ENCODE measurements around the gene DPYSL4. TPM values are rescaled to one million over a fixed set of nuclear protein-coding genes. Genes with fewer than 3 reads are reported as not detected.

The DPYSL4 gene
- total RNA-seq, 1 donor from 2014 or later: 33.8 TPM

GRCh38 chr10:132247943-132248342 is 61.2 kb downstream of the DPYSL4 start:
- H3K27me3 Mint-ChIP-seq (ENCODE audit: unreplicated experiment): no peaks in the 10 kb centered on the region
- H3K27ac Mint-ChIP-seq (ENCODE audit: unreplicated experiment): no peak overlapping the region
- no peak for DNase-seq (ENCODE audit: extremely low spot score, unreplicated experiment)
- H3K4me3 Mint-ChIP-seq (ENCODE audit: unreplicated experiment): no peak overlapping the region
- TF ChIP-seq CTCF (IDR thresholded peaks at IDR 0.05): no peak
- no peaks in the 10 kb centered on the region for H3K36me3 Mint-ChIP-seq (ENCODE audit: unreplicated experiment)
- H3K9me3 Mint-ChIP-seq (ENCODE audit: unreplicated experiment): no peaks in the 10 kb centered on the region
- H3K4me1 Mint-ChIP-seq (ENCODE audit: unreplicated experiment): no peaks in the 10 kb centered on the region

- no peak for TF ChIP-seq CTCF (IDR thresholded peaks at IDR 0.05)
- H3K4me3 Mint-ChIP-seq (ENCODE audit: unreplicated experiment): peak overlapping the region; percentile 18
- no peak for DNase-seq (ENCODE audit: extremely low spot score, unreplicated experiment)
- H3K4me1 Mint-ChIP-seq (ENCODE audit: unreplicated experiment): no peaks in the 10 kb centered on the region
- H3K27ac Mint-ChIP-seq (ENCODE audit: unreplicated experiment): no peak overlapping the region
- H3K36me3 Mint-ChIP-seq (ENCODE audit: unreplicated experiment): no peaks in the 10 kb centered on the region
- no peaks in the 10 kb centered on the region for H3K9me3 Mint-ChIP-seq (ENCODE audit: unreplicated experiment)
- H3K27me3 Mint-ChIP-seq (ENCODE audit: unreplicated experiment): no peaks in the 10 kb centered on the region
Measured at GRCh38 chr10:132248455-132249225, 61.9 kb downstream of the DPYSL4 start.

- Mint-ChIP-seq H3K27me3 (ENCODE audit: unreplicated experiment) (no peaks in the 10 kb centered on the region), H3K36me3 (ENCODE audit: unreplicated experiment) (no peaks in the 10 kb centered on the region)
- TF ChIP-seq CTCF (IDR thresholded peaks at IDR 0.05): no peak
Measured at GRCh38 chr10:132249226-132249724, 62.5 kb downstream of the DPYSL4 start.

GRCh38 chr10:132249824-132250375 is 63.2 kb downstream of the DPYSL4 start:
- H3K27ac Mint-ChIP-seq (ENCODE audit: unreplicated experiment): no peak overlapping the region
- DNase-seq (ENCODE audit: extremely low spot score, unreplicated experiment): no peak
- H3K9me3 Mint-ChIP-seq (ENCODE audit: unreplicated experiment): no peaks in the 10 kb centered on the region
- TF ChIP-seq CTCF (IDR thresholded peaks at IDR 0.05): no peak
- no peaks in the 10 kb centered on the region for H3K36me3 Mint-ChIP-seq (ENCODE audit: unreplicated experiment)
- H3K27me3 Mint-ChIP-seq (ENCODE audit: unreplicated experiment): no peaks in the 10 kb centered on the region
- no peak overlapping the region for H3K4me3 Mint-ChIP-seq (ENCODE audit: unreplicated experiment)
- H3K4me1 Mint-ChIP-seq (ENCODE audit: unreplicated experiment): no peaks in the 10 kb centered on the region

More at GRCh38 chr10:132249226-132249724, 62.5 kb downstream of the DPYSL4 start:
- no peak overlapping the region for H3K27ac Mint-ChIP-seq (ENCODE audit: unreplicated experiment)
- DNase-seq (ENCODE audit: extremely low spot score, unreplicated experiment): no peak
- H3K4me3 Mint-ChIP-seq (ENCODE audit: unreplicated experiment): no peak overlapping the region
- no peaks in the 10 kb centered on the region for H3K9me3 Mint-ChIP-seq (ENCODE audit: unreplicated experiment)
- H3K4me1 Mint-ChIP-seq (ENCODE audit: unreplicated experiment): no peaks in the 10 kb centered on the region

Data from osteocyte (in vitro differentiated cells).